HG03342 (cell line): ENCODE measurements around the gene RCBTB1.
"Not testable (repeated sequence)": the region's sequence is repeated elsewhere in the genome, so short reads cannot be mapped to it uniquely, and the experiment has no call there.

Experiments used
- ATAC-seq: cut with Tn5 transposase; IDR thresholded peaks from one replicate; pipeline ENCODE4 v1.9.1; 2021; ENCODE audit warnings: mild to moderate bottlenecking, moderate library complexity; ENCODE audit not compliant: unreplicated experiment

The RCBTB1 gene

GRCh38 chr13:49606747-49607648 is 21.6 kb upstream of the RCBTB1 start:
- ATAC-seq, result peak; percentile 93

- ATAC-seq, result no peak
Observed at GRCh38 chr13:49604570-49604969, 19.2 kb upstream of the RCBTB1 start.

- not testable (repeated sequence) for ATAC-seq
Observed at GRCh38 chr13:49602615-49603014, 17.3 kb upstream of the RCBTB1 start.

- ATAC-seq, result no peak
Observed at GRCh38 chr13:49602005-49602404, 16.6 kb upstream of the RCBTB1 start.

- ATAC-seq, result no peak
Observed at GRCh38 chr13:49597043-49597641, 11.8 kb upstream of the RCBTB1 start.

- ATAC-seq, result no peak
Observed at GRCh38 chr13:49596221-49596620, 10.9 kb upstream of the RCBTB1 start.

- no peak for ATAC-seq
Observed at GRCh38 chr13:49594576-49594975, 9.2 kb upstream of the RCBTB1 start.

- ATAC-seq, result not testable (repeated sequence)
Observed at GRCh38 chr13:49593876-49594275, 8.5 kb upstream of the RCBTB1 start.

GRCh38 chr13:49590714-49591113 is 5.4 kb upstream of the RCBTB1 start:
- not testable (repeated sequence) for ATAC-seq

- ATAC-seq, result no peak
Observed at GRCh38 chr13:49587311-49587847, 2.0 kb upstream of the RCBTB1 start.

GRCh38 chr13:49586717-49587116 is 1.4 kb upstream of the RCBTB1 start:
- no peak for ATAC-seq

- ATAC-seq, result peak; percentile 3
Observed at GRCh38 chr13:49584771-49585182, 581 bp downstream of the RCBTB1 start.

GRCh38 chr13:49580980-49581680 is 4.2 kb downstream of the RCBTB1 start:
- ATAC-seq, result no peak

- ATAC-seq, result no peak
Observed at GRCh38 chr13:49579501-49579900, 5.9 kb downstream of the RCBTB1 start.

- ATAC-seq, result no peak
Observed at GRCh38 chr13:49571299-49572240, 13.8 kb downstream of the RCBTB1 start.

- no peak for ATAC-seq
Observed at GRCh38 chr13:49569993-49570689, 15.2 kb downstream of the RCBTB1 start.

- ATAC-seq, result no peak
Observed at GRCh38 chr13:49567491-49567890, 17.9 kb downstream of the RCBTB1 start.

- ATAC-seq, result no peak
Observed at GRCh38 chr13:49566461-49566860, 18.9 kb downstream of the RCBTB1 start.

- ATAC-seq, result not testable (repeated sequence)
Observed at GRCh38 chr13:49565461-49565860, 19.9 kb downstream of the RCBTB1 start.

GRCh38 chr13:49563516-49563915 is 21.8 kb downstream of the RCBTB1 start:
- no peak for ATAC-seq
